CD14-positive monocyte (primary cell): Measurements from ENCODE around the gene SMAD6. TPM values are rescaled to one million over a fixed set of nuclear protein-coding genes. Genes with fewer than 3 reads are reported as not detected.

Experiments used
- DNase-seq, 3 donors: peaks; one replicate each; pipeline ENCODE4 v3.0.0-alpha.2; 2011 to 2022
- H2AFZ ChIP-seq: 2 replicates; pipeline ENCODE4 v1.6.0; 2012; ENCODE audit warnings: mild to moderate bottlenecking, low read depth, low read length, inconsistent platforms; ENCODE audit not compliant: insufficient read depth, poor library complexity, severe bottlenecking
- H3K27ac ChIP-seq, 2 donors: 1 replicate in 1 of 2; 2 replicates in 1 of 2; pipeline ENCODE4 v1.5.1; 2012 to 2013; ENCODE audit warnings: low read length in 2 of 2, control low read depth in 1 of 2, inconsistent platforms in 1 of 2, low read depth in 1 of 2, mild to moderate bottlenecking in 1 of 2
- H3K27me3 ChIP-seq, 2 donors: one replicate each; pipeline versions ENCODE4 v1.6.0 to v1.6.1; 2011 to 2013; ENCODE audit warnings: low read length in 2 of 2; ENCODE audit not compliant: control insufficient read depth in 2 of 2, insufficient read depth in 2 of 2
- H3K36me3 ChIP-seq, 2 donors: replicated peaks in 1 of 2; 1 replicate in 1 of 2; 2 replicates in 1 of 2; pipeline versions ENCODE4 v1.5.1 to v1.6.1; 2012 to 2013; ENCODE audit warnings: low read length in 2 of 2, control low read depth in 1 of 2, inconsistent platforms in 1 of 2, mild to moderate bottlenecking in 1 of 2; ENCODE audit not compliant: insufficient read depth in 2 of 2, control insufficient read depth in 1 of 2
- H3K4me1 ChIP-seq, 2 donors: 1 replicate in 1 of 2; 2 replicates in 1 of 2; pipeline versions ENCODE4 v1.5.1 to v1.6.1; 2012 to 2013; ENCODE audit warnings: low read length in 2 of 2, control low read depth in 1 of 2, inconsistent platforms in 1 of 2, mild to moderate bottlenecking in 1 of 2, moderate library complexity in 1 of 2; ENCODE audit not compliant: insufficient read depth in 2 of 2, control insufficient read depth in 1 of 2
- H3K4me2 ChIP-seq: replicated peaks from 2 replicates; pipeline ENCODE3; 2012; ENCODE audit warnings: low read length, moderate library complexity, mild to moderate bottlenecking; ENCODE audit not compliant: poor library complexity, severe bottlenecking; ENCODE audit errors: extremely low read depth
- H3K4me3 ChIP-seq, 3 experiments: fragments of 200-600 bp in 1 of 3; sonication (generic) in 1 of 3; replicated peaks in 1 of 3; 1 replicate in 2 of 3; 2 replicates in 1 of 3; pipeline ENCODE4 v1.5.1; 2011 to 2013; ENCODE audit warnings: low read length in 3 of 3, mild to moderate bottlenecking in 3 of 3, control low read depth in 2 of 3, low read depth in 2 of 3, inconsistent platforms in 1 of 3, moderate library complexity in 1 of 3
- H3K79me2 ChIP-seq: 2 replicates; pipeline ENCODE4 v1.6.0; 2012; ENCODE audit warnings: mild to moderate bottlenecking, control low read depth, inconsistent platforms, low read length, moderate library complexity; ENCODE audit not compliant: insufficient read depth
- H3K9ac ChIP-seq: 2 replicates; pipeline ENCODE4 v1.6.0; 2017; ENCODE audit warnings: low read length, mild to moderate bottlenecking; ENCODE audit not compliant: insufficient read depth, poor library complexity, severe bottlenecking
- H3K9me3 ChIP-seq, 2 donors: replicated peaks in 1 of 2; 1 replicate in 1 of 2; 2 replicates in 1 of 2; pipeline versions ENCODE4 v1.5.1 to v1.6.1; 2012 to 2013; ENCODE audit warnings: low read length in 2 of 2, control low read depth in 1 of 2; ENCODE audit not compliant: control insufficient read depth in 1 of 2, insufficient read depth in 1 of 2
- H4K20me1 ChIP-seq: 2 replicates; pipeline ENCODE4 v1.6.0; 2012; ENCODE audit warnings: mild to moderate bottlenecking, low read length, control low read depth, moderate library complexity; ENCODE audit not compliant: insufficient read depth
- H3K27ac Mint-ChIP-seq, 7 donors: one replicate each; pipeline ENCODE4 v1.8.0; 2020; ENCODE audit warnings: mild to moderate bottlenecking in 7 of 7, mixed read lengths in 7 of 7, moderate library complexity in 6 of 7, inconsistent platforms in 2 of 7
- H3K27me3 Mint-ChIP-seq, 3 donors: one replicate each; pipeline ENCODE4 v1.8.0; 2021 to 2022; ENCODE audit warnings: low read depth in 3 of 3, mild to moderate bottlenecking in 3 of 3, mixed read lengths in 3 of 3, moderate library complexity in 3 of 3, inconsistent platforms in 1 of 3
- H3K36me3 Mint-ChIP-seq, 2 donors: one replicate each; pipeline ENCODE4 v1.8.0; 2020; ENCODE audit warnings: mixed read lengths in 2 of 2, inconsistent platforms in 1 of 2, mild to moderate bottlenecking in 1 of 2
- H3K4me1 Mint-ChIP-seq: one replicate; pipeline ENCODE4 v1.8.0; 2020; ENCODE audit warnings: mild to moderate bottlenecking, mixed read lengths
- H3K4me3 Mint-ChIP-seq, 2 donors: one replicate each; pipeline ENCODE4 v1.8.0; 2020; ENCODE audit warnings: mild to moderate bottlenecking in 2 of 2, mixed read lengths in 2 of 2, moderate library complexity in 1 of 2
- H3K9me3 Mint-ChIP-seq, 7 donors: one replicate each; pipeline ENCODE4 v1.8.0; 2020 to 2022; ENCODE audit warnings: mixed read lengths in 7 of 7, mild to moderate bottlenecking in 6 of 7, moderate library complexity in 6 of 7, inconsistent platforms in 2 of 7
- CTCF ChIP-seq: fragments of 200-600 bp; IDR thresholded peaks from one replicate; pipeline ENCODE4 v1.8.0; 2022; ENCODE audit warnings: antibody characterized with exemption, mild to moderate bottlenecking
- WGBS: methylation state at CpG from one replicate; pipeline ENCODE4 v1.1.5; 2013; ENCODE audit warnings: missing lambda C conversion rate; ENCODE audit not compliant: insufficient coverage; 5-methylcytosine and 5-hydroxymethylcytosine counted together
- intact Hi-C, 2 donors: fragments of 100-400 bp; cut with micrococcal nuclease; formaldehyde crosslinking; loops; one replicate each; pipeline versions ENCODE4 v1.15.0 to v1.15.1; 2023
- polyA plus RNA-seq, 3 donors: library from polyadenylated mRNA; depleted of rRNA in 1 of 3; unstranded in 2 of 3; stranded (reverse) in 1 of 3; fragments of 300-500 nt in 2 of 3; fragments of >200 nt in 1 of 3; fragmentation: Illumina TruSeq in 2 of 3; gene quantifications; 1 replicate in 2 of 3; 2 replicates in 1 of 3; pipeline ENCODE4 v1.2.3, GENCODE V29; 2012 to 2021

The SMAD6 gene
- polyA plus RNA-seq, 3 donors, result 0.31 TPM; not detected in 2

GRCh38 chr15:66803182-66803729 lies 101.2 kb downstream of the SMAD6 start:
- intact Hi-C loops, result loop anchor here in 1 of 2 donors (5.0 kb wide), 1 partner anchor 49 kb away; no protein-coding TSS in a partner anchor
- Mint-ChIP-seq H3K27ac (peak overlapping the region in 1 of 7 donors; percentile 38), H3K27me3 (peaks cover 0 to 5% (median 3%) of the 10 kb centered on the region in 3 donors), H3K4me1 (peaks cover 24% of the 10 kb centered on the region), H3K4me3 (no peak overlapping the region), H3K9me3 (peaks cover 0 to 1% (median 0%) of the 10 kb centered on the region in 7 donors), H3K36me3 (no peaks in the 10 kb centered on the region)
- Histone ChIP-seq H3K36me3 (no peaks in the 10 kb centered on the region), H3K4me3 (no peak overlapping the region), H3K4me2 (no peak overlapping the region), H2AFZ (peak overlapping the region; percentile 15), H3K4me1 (peaks cover 11 to 15% of the 10 kb centered on the region in 2 donors), H3K9me3 (no peaks in the 10 kb centered on the region), H3K27me3 (no peaks in the 10 kb centered on the region), H3K27ac (peak overlapping the region in 1 of 2 donors; percentile 4), H3K79me2 (no peaks in the 10 kb centered on the region), H4K20me1 (no peaks in the 10 kb centered on the region), H3K9ac (peak overlapping the region; percentile 33)
- no peak for TF ChIP-seq CTCF
- peak; percentile 51 to 77 (median 61) for DNase-seq
- 36% methylated on average over 12 of the region's 12 CpGs for WGBS

DNA sequence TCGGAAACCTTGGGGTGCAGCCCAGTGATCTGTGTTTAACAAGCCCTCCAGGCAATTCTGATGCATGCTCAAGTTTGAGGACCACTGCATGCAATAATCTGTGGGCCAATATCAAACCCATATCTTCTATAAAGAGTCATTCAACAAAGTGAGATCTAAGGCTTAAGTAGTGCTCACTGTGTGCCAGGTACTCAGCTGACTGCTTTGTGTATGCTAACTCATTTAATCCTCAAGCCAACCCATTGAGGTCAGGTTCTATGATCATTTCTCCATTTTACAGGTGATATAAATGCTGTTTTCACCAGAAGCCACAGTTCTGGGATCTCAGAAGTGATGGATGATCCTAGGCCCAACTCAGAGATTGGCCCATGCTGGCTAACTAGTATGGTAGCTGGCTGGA lies 101.7 kb downstream of the SMAD6 start:
- H4K20me1 ChIP-seq, result no peaks in the 10 kb centered on the region
- intact Hi-C loops, result loop anchor here in 1 of 2 donors (5.0 kb wide), 1 partner anchor 49 kb away; no protein-coding TSS in a partner anchor
- H3K4me1 ChIP-seq, result peaks cover 11 to 15% of the 10 kb centered on the region in 2 donors
- H3K9ac ChIP-seq, result no peak overlapping the region
- no peaks in the 10 kb centered on the region for H3K9me3 ChIP-seq
- DNase-seq, result no peak
- no peak overlapping the region for H3K27ac ChIP-seq
- no peak overlapping the region for H3K27ac Mint-ChIP-seq
- H3K36me3 Mint-ChIP-seq, result no peaks in the 10 kb centered on the region
- TF ChIP-seq CTCF, result no peak
- H3K79me2 ChIP-seq, result no peaks in the 10 kb centered on the region
- no peaks in the 10 kb centered on the region for H3K27me3 ChIP-seq
- 83% methylated on average over 1 of the region's 1 CpG for WGBS
- no peak overlapping the region for H3K4me2 ChIP-seq
- H3K9me3 Mint-ChIP-seq, result peaks cover 0 to 1% (median 0%) of the 10 kb centered on the region in 7 donors
- no peak overlapping the region for H3K4me3 ChIP-seq
- peaks cover 0 to 3% (median 3%) of the 10 kb centered on the region in 3 donors for H3K27me3 Mint-ChIP-seq
- H3K4me1 Mint-ChIP-seq, result peaks cover 24% of the 10 kb centered on the region
- H3K4me3 Mint-ChIP-seq, result no peak overlapping the region
- H2AFZ ChIP-seq, result no peak overlapping the region
- no peaks in the 10 kb centered on the region for H3K36me3 ChIP-seq
